HepG2 (cell line): Measurements from ENCODE around the gene ARSB. TPM values are rescaled to one million over a fixed set of nuclear protein-coding genes. Genes with fewer than 3 reads are reported as not detected.
"Not testable (repeated sequence)": the region's sequence is repeated elsewhere in the genome, so short reads cannot be mapped to it uniquely, and the experiment has no call there.

Experiments
- ATAC-seq: fragments of 200-7000 bp; cut with Tn5 transposase; 3 replicates; pipeline ENCODE4 v1.9.1; 2020; ENCODE audit warnings: mild to moderate bottlenecking, moderate library complexity
- BruUV-seq: library from RNA; stranded (reverse); fragments of 400-500 nt; replicated peaks from 2 replicates; lab custom pipeline; 2021; lab: Mats Ljungman, UMichigan
- CTCF ChIA-PET: fragments of 300-600 bp; formaldehyde crosslinking; extraction: SDS; loops from one replicate; lab custom pipeline; 2021; ENCODE audit warnings: low total read pairs, inconsistent platforms, low intra/inter-chr PET ratio; lab: Yijun Ruan, JAX
- POLR2A ChIA-PET: fragments of 350-600 bp; sonication (Branson Sonifier 250); formaldehyde crosslinking; loops from one replicate; lab custom pipeline; 2020; ENCODE audit warnings: antibody characterized with exemption, inconsistent platforms; lab: Yijun Ruan, JAX
- DNase-seq: peaks from one replicate; pipeline ENCODE4 v3.0.0-alpha.2; 2015; ENCODE audit warnings: low spot score
- FAIRE-seq: peaks from 3 replicates; lab custom pipeline; 2011; peaks lifted over from hg19 to GRCh38; lab: Jason Lieb, UNC
- H2AFZ ChIP-seq: one replicate; pipeline ENCODE4 v1.6.1; 2011; ENCODE audit warnings: low read length, inconsistent platforms
- H3K27ac ChIP-seq: fragments of 300-600 bp; 3 replicates; pipeline ENCODE4 v1.8.0; 2011; ENCODE audit warnings: mixed run types, mild to moderate bottlenecking, mixed read lengths, low read length, inconsistent platforms; ENCODE audit not compliant: insufficient read depth; ENCODE audit errors: extremely low read length
- H3K27me3 ChIP-seq, 2 experiments: fragments of 200-600 bp in 1 of 2; 2 replicates in 1 of 2; 3 replicates in 1 of 2; pipeline versions ENCODE4 v1.6.0 to v1.8.0; 2011; ENCODE audit warnings: low read length in 2 of 2, mild to moderate bottlenecking in 2 of 2, moderate library complexity in 2 of 2, inconsistent platforms in 1 of 2; ENCODE audit not compliant: insufficient read depth in 2 of 2, control insufficient read depth in 1 of 2
- H3K36me3 ChIP-seq, 2 experiments: fragments of 200-600 bp in 1 of 2; replicated peaks in 1 of 2; 2 replicates in 1 of 2; 3 replicates in 1 of 2; pipeline versions ENCODE4 v1.5.1 to v1.8.0; 2011; ENCODE audit warnings: low read length in 2 of 2, inconsistent platforms in 1 of 2; ENCODE audit not compliant: insufficient read depth in 2 of 2, control insufficient read depth in 1 of 2
- H3K4me1 ChIP-seq: 2 replicates; pipeline ENCODE4 v1.5.1; 2012; ENCODE audit warnings: low read length, inconsistent platforms; ENCODE audit not compliant: insufficient read depth
- H3K4me2 ChIP-seq: 2 replicates; pipeline ENCODE4 v1.6.0; 2011; ENCODE audit warnings: low read depth, low read length, inconsistent platforms
- H3K4me3 ChIP-seq, 3 experiments: fragments of 200-600 bp in 1 of 3; sonication (generic), shearing (Covaris generic) in 1 of 3; replicated peaks in 1 of 3; 2 replicates each; pipeline ENCODE4 v1.5.1; 2011 to 2016; ENCODE audit warnings: low read length in 3 of 3, inconsistent platforms in 2 of 3, low read depth in 2 of 3, mild to moderate bottlenecking in 2 of 3, control low read depth in 1 of 3, mixed read lengths in 1 of 3; ENCODE audit not compliant: insufficient read depth in 1 of 3
- H3K79me2 ChIP-seq: one replicate; pipeline ENCODE4 v1.6.1; 2011; ENCODE audit warnings: low read length, inconsistent platforms; ENCODE audit not compliant: insufficient read depth
- H3K9ac ChIP-seq: 2 replicates; pipeline ENCODE4 v1.6.0; 2011; ENCODE audit warnings: mild to moderate bottlenecking, low read depth, low read length, inconsistent platforms; ENCODE audit not compliant: insufficient read depth
- H3K9me3 ChIP-seq: 2 replicates; pipeline ENCODE4 v1.5.1; 2012; ENCODE audit warnings: mild to moderate bottlenecking, low read length
- H4K20me1 ChIP-seq: 2 replicates; pipeline ENCODE4 v1.6.0; 2011; ENCODE audit warnings: inconsistent platforms, mild to moderate bottlenecking, low read length, moderate library complexity; ENCODE audit not compliant: insufficient read depth
- AHDC1 ChIP-seq: sonication (generic); formaldehyde crosslinking; IDR thresholded peaks from 2 replicates; pipeline ENCODE4 v1.5.1; 2020; ENCODE audit warnings: mild to moderate bottlenecking, missing genetic modification reagents, borderline replicate concordance
- CEBPG ChIP-seq: IDR thresholded peaks from 2 replicates; pipeline ENCODE4 v1.6.1; 2016
- FOXA1 ChIP-seq, 2 experiments: fragments of 450-650 bp in 1 of 2; sonication (generic) in 1 of 2; formaldehyde crosslinking in 1 of 2; IDR thresholded peaks; 2 replicates each; pipeline versions ENCODE4 v1.4.0 to v1.6.1; 2016 to 2020; ENCODE audit warnings: missing genetic modification reagents in 1 of 2
- HNF4A ChIP-seq: sonication (generic); formaldehyde crosslinking; IDR thresholded peaks from 2 replicates; pipeline ENCODE4 v1.4.0; 2020; ENCODE audit warnings: missing genetic modification reagents
- KLF13 ChIP-seq: sonication (generic); formaldehyde crosslinking; IDR thresholded peaks from 2 replicates; pipeline ENCODE4 v1.4.0; 2020; ENCODE audit warnings: mild to moderate bottlenecking, missing genetic modification reagents
- MED1 ChIP-seq: sonication (generic); formaldehyde crosslinking; IDR thresholded peaks from 2 replicates; pipeline ENCODE4 v1.4.0; 2020; ENCODE audit warnings: missing genetic modification reagents
- PITX1 ChIP-seq: sonication (generic); formaldehyde crosslinking; IDR thresholded peaks from 2 replicates; pipeline ENCODE4 v1.5.1; 2020; ENCODE audit warnings: mild to moderate bottlenecking, missing genetic modification reagents
- SP1 ChIP-seq, 2 experiments: fragments of 450-650 bp in 1 of 2; sonication (generic) in 1 of 2; formaldehyde crosslinking in 1 of 2; IDR thresholded peaks; 2 replicates each; pipeline versions ENCODE4 v1.4.0 to v1.6.1; 2016 to 2020; ENCODE audit warnings: missing genetic modification reagents in 1 of 2
- THRA ChIP-seq: sonication (generic); formaldehyde crosslinking; IDR thresholded peaks from 2 replicates; pipeline ENCODE4 v1.4.0; 2020; ENCODE audit warnings: missing genetic modification reagents, borderline replicate concordance
- ZBTB38 ChIP-seq: sonication (generic); formaldehyde crosslinking; IDR thresholded peaks from 2 replicates; pipeline ENCODE4 v1.5.1; 2020; ENCODE audit warnings: mild to moderate bottlenecking, missing genetic modification reagents
- ZFP82 ChIP-seq: sonication (generic); formaldehyde crosslinking; IDR thresholded peaks from 2 replicates; pipeline ENCODE4 v1.5.1; 2020; ENCODE audit warnings: mild to moderate bottlenecking, missing genetic modification reagents, borderline replicate concordance
- ZNF263 ChIP-seq: sonication (generic); formaldehyde crosslinking; IDR thresholded peaks from 2 replicates; pipeline ENCODE4 v1.4.0; 2020; ENCODE audit warnings: missing genetic modification reagents
- ZNF615 ChIP-seq: sonication (generic); formaldehyde crosslinking; IDR thresholded peaks from 2 replicates; pipeline ENCODE4 v1.5.0; 2020; ENCODE audit warnings: mild to moderate bottlenecking, missing genetic modification reagents, borderline replicate concordance
- ZNF644 ChIP-seq: IDR thresholded peaks from 2 replicates; pipeline ENCODE4 v1.6.1; 2016; ENCODE audit warnings: low read depth
- ZNF879 ChIP-seq: sonication (generic); formaldehyde crosslinking; IDR thresholded peaks from 2 replicates; pipeline ENCODE4 v1.8.1; 2023; ENCODE audit warnings: missing genetic modification reagents
- WGBS: methylation state at CpG from one replicate; pipeline ENCODE4 v1.1.6; 2017; ENCODE audit warnings: low lambda C conversion rate; 5-methylcytosine and 5-hydroxymethylcytosine counted together
- in situ Hi-C: cut with HindIII; loops from 2 replicates; pipeline ENCODE4 v1.10.0; 2017; ENCODE audit warnings: low pct_unique_long_range_greater_than_20kb; ENCODE audit not compliant: extremely low pct_ligation_motif_present
- intact Hi-C: fragments of 100-400 bp; cut with micrococcal nuclease; formaldehyde crosslinking; loops from one replicate; pipeline ENCODE4 v1.10.0; 2022; ENCODE audit not compliant: unreplicated experiment
- polyA plus RNA-seq, 8 experiments: library from polyadenylated mRNA; depleted of rRNA in 3 of 8; stranded (reverse) in 7 of 8; unstranded in 1 of 8; fragments of >200 nt; fragmentation: Illumina TruSeq in 4 of 8; extraction: Trizol in 4 of 8; gene quantifications; 2 replicates each; pipeline versions ENCODE4 v1.2.1 to v1.2.3, GENCODE V29; 2011 to 2016; ENCODE audit warnings: low read depth in 4 of 8, missing spikeins in 1 of 8, mixed read lengths in 1 of 8; ENCODE audit not compliant: insufficient read depth in 1 of 8
- total RNA-seq, 5 experiments: library from RNA; depleted of rRNA; stranded (reverse); fragments of >200 nt; fragmentation: Illumina TruSeq; extraction: Trizol; gene quantifications; 2 replicates each; pipeline ENCODE4 v1.2.3, GENCODE V29; 2016; ENCODE audit warnings: low read depth in 1 of 5

Gene ARSB
- total and polyA plus RNA-seq, 2 of the 13 experiments (the other 11 are each of a cell fraction or from before 2014, with no cell fraction given): 52.6 to 66.4 TPM

GRCh38 chr5:78983601-78984438, 1.3 kb downstream of the ARSB start (continued):
- no peak for TF ChIP-seq ZBTB38 (CRISPR knock-in tag)
- TF ChIP-seq SP1 (IDR thresholded peaks at IDR 0.05): no peak
- TF ChIP-seq SP1 (CRISPR knock-in tag; IDR thresholded peaks at IDR 0.05): no peak
- TF ChIP-seq ZFP82 (CRISPR knock-in tag): no peak
- TF ChIP-seq KLF13: no peak
- TF ChIP-seq ZNF615 (CRISPR knock-in tag): 0 out of 2 replicates have a peak, but pooled peaks have one; percentile 31
- TF ChIP-seq, all 625 proteins: peak for 15

GRCh38 chr5:78983194-78983593, 1.9 kb downstream of the ARSB start:
- H2AFZ ChIP-seq; ATAC-seq; H3K27me3 ChIP-seq; H4K20me1 ChIP-seq; H3K36me3 ChIP-seq; H3K9me3 ChIP-seq; CTCF ChIA-PET; BruUV-seq; in situ Hi-C loops; FAIRE-seq; TF ChIP-seq FOXA1 (IDR thresholded peaks at IDR 0.05): not testable (repeated sequence)
- WGBS: 6% methylated on average over 2 of the region's 9 CpGs
- H3K4me3 ChIP-seq: peak overlapping the region; percentile 52 to 93 (median 88)
- intact Hi-C loops: loop anchor here (2.0 to 10.0 kb wide), 2 partner anchors 38 to 338 kb away; partner anchors contain the start of gene LHFPL2
- peak overlapping the region; percentile 80 for H3K4me2 ChIP-seq
- peaks cover 50% of the 10 kb centered on the region for H3K79me2 ChIP-seq
- H3K27ac ChIP-seq: peak overlapping the region; percentile 99
- peak; percentile 66 for DNase-seq
- POLR2A ChIA-PET: interaction anchor here (1.2 to 3.9 kb wide), 4 partner anchors 8 to 39 kb away, joined by 4 to 46 read pairs (median 15); no protein-coding TSS in a partner anchor
- peak overlapping the region; percentile 98 for H3K9ac ChIP-seq
- peaks cover 71% of the 10 kb centered on the region for H3K4me1 ChIP-seq
- TF ChIP-seq ZNF644 (CRISPR knock-in tag) (peak; percentile 47; the same call in 1 of the 2 replicates), MED1 (CRISPR knock-in tag) (peak; percentile 54; the same call in 1 of the 2 replicates), ZNF263 (CRISPR knock-in tag) (peak; percentile 65), CEBPG (CRISPR knock-in tag) (peak; percentile 55; the same call in 1 of the 2 replicates), HNF4A (0 out of 2 replicates have a peak, but pooled peaks have one; percentile 12), THRA (peak; percentile 40; the same call in 1 of the 2 replicates), FOXA1 (CRISPR knock-in tag; IDR thresholded peaks at IDR 0.05) (peak; percentile 30), PITX1 (CRISPR knock-in tag) (peak; percentile 42; the same call in 1 of the 2 replicates), ZNF879 (peak; percentile 31; the same call in 1 of the 2 replicates), AHDC1 (peak; percentile 31; the same call in 1 of the 2 replicates)
